HUES48 (cell line): Measurements from ENCODE around the gene AHCYL1.

Experiments used
- H3K27ac ChIP-seq: one replicate; pipeline ENCODE4 v1.7.0; 2013; ENCODE audit warnings: low read depth, low read length, inconsistent platforms
- H3K27me3 ChIP-seq: 2 replicates; pipeline ENCODE4 v1.6.1; 2013; ENCODE audit warnings: mild to moderate bottlenecking, low read length; ENCODE audit not compliant: control insufficient read depth, insufficient read depth
- H3K36me3 ChIP-seq: 2 replicates; pipeline ENCODE4 v1.6.1; 2013; ENCODE audit warnings: low read length; ENCODE audit not compliant: control insufficient read depth, insufficient read depth
- H3K4me1 ChIP-seq: 2 replicates; pipeline ENCODE4 v1.6.1; 2013; ENCODE audit warnings: mild to moderate bottlenecking, low read length; ENCODE audit not compliant: control insufficient read depth, insufficient read depth
- H3K4me3 ChIP-seq: 2 replicates; pipeline ENCODE4 v1.5.1; 2013; ENCODE audit warnings: mild to moderate bottlenecking, low read depth, low read length
- H3K9ac ChIP-seq: 2 replicates; pipeline ENCODE4 v1.6.1; 2013; ENCODE audit warnings: mild to moderate bottlenecking, low read depth, low read length, moderate library complexity
- H3K9me3 ChIP-seq: 2 replicates; pipeline ENCODE4 v1.6.1; 2013; ENCODE audit warnings: low read length; ENCODE audit not compliant: control insufficient read depth, insufficient read depth

The AHCYL1 gene

GRCh38 chr1:109997204-109997866, 12.8 kb downstream of the AHCYL1 start:
- H3K27ac ChIP-seq: no peak overlapping the region
- peaks cover 11% of the 10 kb centered on the region for H3K36me3 ChIP-seq
- H3K4me1 ChIP-seq: peaks cover 5% of the 10 kb centered on the region
- no peaks in the 10 kb centered on the region for H3K9me3 ChIP-seq
- H3K27me3 ChIP-seq: no peaks in the 10 kb centered on the region
- H3K4me3 ChIP-seq: no peak overlapping the region
- no peak overlapping the region for H3K9ac ChIP-seq

- no peaks in the 10 kb centered on the region for H3K27me3 ChIP-seq
- H3K36me3 ChIP-seq: peaks cover 11% of the 10 kb centered on the region
- H3K27ac ChIP-seq: no peak overlapping the region
- no peak overlapping the region for H3K4me3 ChIP-seq
- H3K4me1 ChIP-seq: peaks cover 10% of the 10 kb centered on the region
- no peaks in the 10 kb centered on the region for H3K9me3 ChIP-seq
- no peak overlapping the region for H3K9ac ChIP-seq
These were observed 13.3 kb downstream of the AHCYL1 start for GRCh38 chr1:109997867-109998229.

DNA sequence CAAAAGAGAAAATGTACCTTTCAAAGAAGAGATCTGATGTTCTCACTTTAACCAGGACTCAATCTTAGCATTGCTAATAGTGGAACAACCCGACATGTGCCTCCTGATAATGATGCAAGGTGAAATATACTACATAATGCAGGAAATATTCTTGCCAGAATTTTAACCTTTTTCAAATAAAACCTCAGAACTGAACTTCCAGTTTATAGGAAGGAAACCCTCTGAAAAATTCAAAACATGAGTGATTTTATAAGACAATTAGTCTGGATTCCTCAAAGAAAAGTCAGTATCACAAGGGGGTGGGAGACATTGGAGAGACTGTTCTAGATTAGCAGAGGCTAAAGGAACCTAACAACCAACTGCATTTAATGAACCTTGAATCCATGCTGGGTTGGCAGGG, 18.1 kb downstream of the AHCYL1 start:
- Histone ChIP-seq H3K36me3 (no peaks in the 10 kb centered on the region), H3K27ac (peak overlapping the region; percentile 85), H3K27me3 (no peaks in the 10 kb centered on the region)

DNA sequence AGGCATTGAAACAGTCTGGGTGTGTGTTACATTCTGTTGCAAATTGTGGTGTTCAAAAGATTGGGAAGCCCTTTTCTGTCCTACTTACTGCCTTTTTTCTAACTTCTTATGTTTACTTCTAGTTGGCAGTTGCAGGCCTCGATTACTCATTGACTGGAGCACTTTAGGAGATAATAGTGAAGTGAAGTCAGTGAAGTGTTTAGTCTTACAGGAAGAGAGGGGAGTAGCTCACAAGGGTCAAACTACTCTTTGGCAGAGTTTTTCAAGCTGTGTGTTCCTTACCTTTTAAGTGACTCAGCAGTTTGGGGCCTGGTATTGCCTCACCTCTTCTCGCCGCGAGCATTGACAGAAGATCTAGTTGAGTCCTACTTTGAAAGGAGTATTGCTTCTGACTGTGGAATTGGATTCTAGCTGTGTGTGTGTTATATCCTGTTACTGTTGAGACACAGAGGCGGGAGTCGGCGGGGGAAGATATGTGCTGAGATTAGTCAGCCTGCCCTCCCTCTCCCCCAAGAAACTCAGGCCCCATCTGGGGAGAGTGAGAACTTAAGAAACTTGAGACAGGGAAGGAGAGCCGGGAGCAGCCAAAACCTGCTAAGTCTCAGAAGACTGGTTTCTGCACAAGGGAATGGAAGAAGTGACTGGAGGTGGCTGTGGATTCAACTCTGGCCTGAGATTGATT, 19.3 kb downstream of the AHCYL1 start:
- Histone ChIP-seq H3K4me1 (peaks cover 57% of the 10 kb centered on the region), H3K9ac (peak overlapping the region; percentile 14), H3K4me3 (peak overlapping the region; percentile 22), H3K27ac (peak overlapping the region; percentile 85), H3K36me3 (peaks cover 2% of the 10 kb centered on the region), H3K9me3 (no peaks in the 10 kb centered on the region), H3K27me3 (no peaks in the 10 kb centered on the region)

More for the DNA sequence above, 18.1 kb downstream of the AHCYL1 start:
- H3K9me3 ChIP-seq: no peaks in the 10 kb centered on the region
- peaks cover 57% of the 10 kb centered on the region for H3K4me1 ChIP-seq
- H3K9ac ChIP-seq: no peak overlapping the region; the same call in 1 of the 2 replicates
- H3K4me3 ChIP-seq: no peak overlapping the region

DNA sequence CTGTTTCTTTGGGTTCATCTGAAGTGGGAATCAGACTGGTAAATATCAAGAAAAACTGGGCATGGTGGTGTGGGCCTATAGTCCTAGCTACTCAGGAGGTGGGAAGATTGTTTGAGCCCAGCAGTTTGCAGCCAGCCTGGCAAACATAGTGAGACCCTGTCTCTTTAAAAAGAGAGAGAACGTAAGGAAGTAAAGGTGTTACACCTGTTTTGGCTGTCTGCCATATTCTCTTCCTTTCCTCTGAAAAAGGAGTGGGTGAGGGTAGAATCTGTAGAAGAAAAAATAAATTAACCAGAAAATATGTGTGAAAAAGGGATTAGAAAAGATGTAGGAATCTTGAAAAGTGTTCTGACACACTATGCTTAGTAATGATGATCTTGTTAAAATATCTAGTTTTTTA, 20.0 kb downstream of the AHCYL1 start:
- no peaks in the 10 kb centered on the region for H3K9me3 ChIP-seq
- peak overlapping the region; percentile 85 for H3K27ac ChIP-seq
- H3K4me3 ChIP-seq: peak overlapping the region; percentile 22; the same call in 1 of the 2 replicates
- 0 out of 2 replicates have a peak overlapping the region, but pooled peaks have one; percentile 14 for H3K9ac ChIP-seq
- no peaks in the 10 kb centered on the region for H3K27me3 ChIP-seq
- H3K36me3 ChIP-seq: peaks cover 9% of the 10 kb centered on the region
- H3K4me1 ChIP-seq: peaks cover 57% of the 10 kb centered on the region

- Histone ChIP-seq H3K4me1 (peaks cover 57% of the 10 kb centered on the region), H3K27me3 (no peaks in the 10 kb centered on the region), H3K9ac (no peak overlapping the region), H3K9me3 (no peaks in the 10 kb centered on the region), H3K27ac (no peak overlapping the region), H3K4me3 (no peak overlapping the region), H3K36me3 (peaks cover 22% of the 10 kb centered on the region)
These were observed 21.4 kb downstream of the AHCYL1 start for GRCh38 chr1:110005971-110006370.

DNA sequence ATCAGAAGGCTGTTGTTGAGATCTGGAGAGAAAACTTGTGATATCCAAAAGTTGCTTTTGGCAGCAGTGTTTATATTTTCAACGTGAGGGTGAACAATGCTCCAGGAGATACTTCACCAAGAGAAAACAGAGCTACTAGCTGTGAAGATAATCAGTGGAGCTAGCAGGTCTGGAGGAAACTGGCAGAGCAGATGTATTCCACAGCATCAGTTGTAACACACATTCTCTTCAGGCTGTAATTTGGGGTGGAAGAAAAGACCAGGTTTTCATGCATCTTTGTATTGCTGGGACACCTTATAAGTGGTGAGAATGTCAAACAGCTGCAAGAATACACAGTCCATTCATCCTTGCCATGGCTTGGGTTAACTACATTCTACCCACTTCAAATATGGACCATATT, 22.0 kb downstream of the AHCYL1 start:
- no peaks in the 10 kb centered on the region for H3K27me3 ChIP-seq
- peaks cover 28% of the 10 kb centered on the region for H3K36me3 ChIP-seq
- peaks cover 57% of the 10 kb centered on the region for H3K4me1 ChIP-seq
- no peaks in the 10 kb centered on the region for H3K9me3 ChIP-seq
- no peak overlapping the region for H3K27ac ChIP-seq
- H3K9ac ChIP-seq: no peak overlapping the region
- no peak overlapping the region for H3K4me3 ChIP-seq

DNA sequence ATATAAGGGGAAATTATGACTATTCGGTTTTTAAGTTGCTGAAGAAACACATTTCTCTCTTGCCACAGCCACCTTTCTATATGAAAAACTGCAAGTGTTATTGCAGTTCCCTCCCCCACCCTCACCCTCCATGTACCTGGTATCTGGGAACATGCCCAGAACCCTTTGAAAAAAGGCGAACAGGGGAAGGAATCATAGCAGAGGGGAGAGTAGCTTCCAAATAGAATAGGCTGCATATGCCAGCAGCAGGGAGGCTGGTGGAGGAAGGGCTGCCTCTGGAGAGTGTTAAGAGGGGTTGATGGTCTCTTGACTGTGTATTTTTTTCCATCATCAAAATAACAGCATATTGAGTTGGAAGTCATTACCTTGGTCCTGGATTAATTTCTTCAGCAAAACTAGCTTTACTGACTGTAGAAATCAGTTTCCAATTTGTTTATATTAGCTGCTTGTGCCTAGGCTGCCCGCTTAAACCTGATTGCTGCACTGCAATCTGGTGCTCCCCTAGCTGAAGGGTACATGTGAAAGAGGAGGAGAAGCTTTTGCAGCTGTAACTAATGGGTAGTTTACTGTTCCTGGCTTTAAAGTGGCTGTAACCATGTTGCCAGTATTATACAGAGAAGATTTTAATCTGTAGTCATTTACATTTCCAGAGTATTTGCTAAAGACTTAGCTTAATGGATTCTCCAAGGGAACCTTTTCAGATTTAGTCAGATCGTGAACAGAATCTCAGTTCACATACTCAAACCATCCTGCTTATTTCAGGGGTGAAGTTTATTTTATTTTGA, 22.7 kb downstream of the AHCYL1 start:
- Histone ChIP-seq H3K9ac (no peak overlapping the region), H3K4me3 (peak overlapping the region; percentile 28; the same call in 1 of the 2 replicates), H3K27me3 (no peaks in the 10 kb centered on the region), H3K36me3 (peaks cover 34% of the 10 kb centered on the region), H3K4me1 (peaks cover 53% of the 10 kb centered on the region), H3K9me3 (no peaks in the 10 kb centered on the region), H3K27ac (peak overlapping the region; percentile 62)

DNA sequence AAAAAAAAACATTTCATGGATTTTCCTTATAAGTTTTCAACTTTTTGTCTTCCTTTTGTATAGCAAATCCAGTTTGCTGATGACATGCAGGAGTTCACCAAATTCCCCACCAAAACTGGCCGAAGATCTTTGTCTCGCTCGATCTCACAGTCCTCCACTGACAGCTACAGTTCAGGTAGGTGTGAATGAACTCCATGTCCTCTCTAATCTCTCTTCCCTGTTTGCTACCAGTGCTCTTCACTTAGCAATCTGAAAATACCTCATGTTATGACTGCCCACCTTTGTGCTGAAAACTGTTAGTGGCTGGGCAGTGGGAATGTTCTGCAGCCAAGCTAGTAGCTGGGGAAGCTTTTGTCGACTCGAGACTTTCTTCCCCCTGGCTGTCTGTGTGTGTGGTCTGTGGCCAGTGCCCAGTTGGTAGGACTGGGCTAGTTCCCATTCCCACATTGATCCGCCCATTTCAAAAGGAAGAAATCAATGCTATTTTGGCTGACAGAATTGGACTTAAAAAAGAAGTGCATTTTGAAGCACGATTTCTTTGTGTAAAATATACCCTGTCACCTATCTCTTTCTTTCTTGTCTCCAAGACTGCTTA, 24.5 kb downstream of the AHCYL1 start:
- Histone ChIP-seq H3K27me3 (no peaks in the 10 kb centered on the region), H3K36me3 (peaks cover 47% of the 10 kb centered on the region), H3K9ac (no peak overlapping the region), H3K27ac (no peak overlapping the region), H3K4me1 (peaks cover 35% of the 10 kb centered on the region), H3K4me3 (no peak overlapping the region), H3K9me3 (no peaks in the 10 kb centered on the region)

DNA sequence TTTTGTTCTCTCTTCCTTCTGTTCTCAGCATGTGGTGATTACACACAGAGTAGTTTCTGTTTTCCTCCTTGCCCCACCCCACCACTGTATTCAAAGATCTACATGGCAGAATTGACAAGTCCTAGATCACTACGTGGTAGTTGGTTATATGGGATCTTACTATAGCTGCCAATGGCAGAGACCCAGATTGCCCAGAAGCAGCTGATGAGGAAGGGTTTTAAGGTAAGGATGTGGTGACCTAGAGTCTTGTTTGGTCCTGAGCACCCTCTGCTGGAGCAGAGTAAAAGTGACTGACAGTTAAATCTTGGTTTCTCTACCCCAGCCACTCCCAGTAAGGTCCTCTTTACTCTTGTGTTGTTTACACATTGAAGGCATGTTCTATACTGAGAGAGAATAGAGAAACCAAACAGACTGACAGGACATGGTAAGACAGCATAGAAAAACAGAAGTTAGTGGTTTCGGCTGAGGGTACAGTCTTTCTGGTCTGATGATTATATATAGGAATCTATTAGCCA, 27.0 kb downstream of the AHCYL1 start:
- Histone ChIP-seq H3K27ac (no peak overlapping the region), H3K4me3 (no peak overlapping the region)

More for the DNA sequence above, 27.0 kb downstream of the AHCYL1 start:
- no peak overlapping the region for H3K9ac ChIP-seq
- peaks cover 10% of the 10 kb centered on the region for H3K4me1 ChIP-seq
- no peaks in the 10 kb centered on the region for H3K9me3 ChIP-seq
- H3K27me3 ChIP-seq: no peaks in the 10 kb centered on the region
- H3K36me3 ChIP-seq: peaks cover 72% of the 10 kb centered on the region
